ENCODE results near the gene ERGIC3. TPM values are rescaled to one million over a fixed set of nuclear protein-coding genes. Genes with fewer than 3 reads are reported as not detected.

The ERGIC3 gene
- polyA plus RNA-seq, 1 of the 3 experiments (the other 2 are of a cell fraction): 661 TPM

- no peak overlapping the region for H2AFZ ChIP-seq (ENCODE audit: low read depth)
- H3K4me1 ChIP-seq (ENCODE audit: control insufficient read depth in 1 of 2, insufficient read depth in 2 of 2, low read depth in 1 of 2, low read length in 1 of 2): peaks cover 0 to 2% of the 10 kb centered on the region in 2 experiments; a peak in 1 of 4 replicates
- no peaks in the 10 kb centered on the region for H3K9me2 ChIP-seq
- no peaks in the 10 kb centered on the region for H3K27me3 ChIP-seq (ENCODE audit: insufficient read depth)
- H3F3A ChIP-seq (replicated peaks; ENCODE audit: insufficient read depth): no peaks in the 10 kb centered on the region
- H3K4me3 ChIP-seq (ENCODE audit: low read depth in 2 of 2, low read length in 1 of 2): no peak overlapping the region
- H3K4me2 ChIP-seq: no peak overlapping the region
- no peaks in the 10 kb centered on the region for H3K79me2 ChIP-seq (ENCODE audit: insufficient read depth)
- CTCF ChIA-PET: interaction anchor here (0.9 to 1.2 kb wide), 3 partner anchors 18 to 231 kb away, joined by 3 read pairs; no protein-coding TSS in a partner anchor
- H3K9me3 ChIP-seq: no peaks in the 10 kb centered on the region
- TF ChIP-seq YY1 (IDR thresholded peaks at IDR 0.05; ENCODE audit: low read depth) (no peak), GATA2 (CRISPR knock-in tag; IDR thresholded peaks at IDR 0.05) (no peak), NRF1 (IDR thresholded peaks at IDR 0.05; ENCODE audit: low read depth, low read length) (no peak), RXRA (IDR thresholded peaks at IDR 0.05; ENCODE audit: borderline replicate concordance, low read depth) (no peak), FOSL2 (IDR thresholded peaks at IDR 0.05; ENCODE audit: borderline replicate concordance, low read depth) (no peak), FOXJ3 (CRISPR knock-in tag; IDR thresholded peaks at IDR 0.05) (no peak), CTCF (IDR thresholded peaks at IDR 0.05) (no peak), USF2 (IDR thresholded peaks at IDR 0.05; ENCODE audit: borderline replicate concordance, low read depth, low read length) (no peak), NFIC (IDR thresholded peaks at IDR 0.05; ENCODE audit: borderline replicate concordance) (no peak)
- H3K36me3 ChIP-seq (replicated peaks in 1 of 2; ENCODE audit: control insufficient read depth in 1 of 2, insufficient read depth in 2 of 2, low read length in 1 of 2): peaks cover 16 to 55% of the 10 kb centered on the region in 2 experiments
- H3K27ac ChIP-seq (ENCODE audit: low read depth in 2 of 2, low read length in 1 of 2): no peak overlapping the region
- no peaks in the 10 kb centered on the region for H4K20me1 ChIP-seq (ENCODE audit: insufficient read depth)
- WGBS (ENCODE audit: low lambda C conversion rate): 94% methylated on average over 10 of the region's 10 CpGs
- POLR2A ChIA-PET: no interaction called here
- DNase-seq: no peak
- H3K9ac ChIP-seq: no peak overlapping the region
Measured at GRCh38 chr20:35508493-35509218, 33.2 kb upstream of the ERGIC3 start.

- 80% methylated on average over 8 of the region's 12 CpGs for WGBS (ENCODE audit: low lambda C conversion rate)
- ChIA-PET CTCF (interaction anchor here (0.6 to 1.8 kb wide), 4 partner anchors 8 to 187 kb away, joined by 3 to 8 read pairs (median 4); no protein-coding TSS in a partner anchor), POLR2A (interaction anchor here (0.6 kb wide), 1 partner anchor 1130 kb away, joined by 3 read pairs; no protein-coding TSS in a partner anchor)
- Histone ChIP-seq H3K27me3 (ENCODE audit: insufficient read depth) (no peaks in the 10 kb centered on the region), H3K9me3 (no peaks in the 10 kb centered on the region), H3K27ac (ENCODE audit: low read depth in 2 of 2, low read length in 1 of 2) (no peak overlapping the region), H2AFZ (ENCODE audit: low read depth) (no peak overlapping the region), H3K4me2 (no peak overlapping the region), H3K4me1 (ENCODE audit: control insufficient read depth in 1 of 2, insufficient read depth in 2 of 2, low read depth in 1 of 2, low read length in 1 of 2) (peaks cover 0 to 6% of the 10 kb centered on the region in 2 experiments; a peak in 1 of 4 replicates), H3K4me3 (ENCODE audit: low read depth in 2 of 2, low read length in 1 of 2) (no peak overlapping the region), H4K20me1 (ENCODE audit: insufficient read depth) (no peaks in the 10 kb centered on the region), H3F3A (replicated peaks; ENCODE audit: insufficient read depth) (peaks cover 6% of the 10 kb centered on the region), H3K79me2 (ENCODE audit: insufficient read depth) (no peaks in the 10 kb centered on the region), H3K36me3 (replicated peaks in 1 of 2; ENCODE audit: control insufficient read depth in 1 of 2, insufficient read depth in 2 of 2, low read length in 1 of 2) (peaks cover 16 to 45% of the 10 kb centered on the region in 2 experiments), H3K9ac (no peak overlapping the region), H3K9me2 (no peaks in the 10 kb centered on the region)
- no peak for TF ChIP-seq CTCF (IDR thresholded peaks at IDR 0.05)
- no peak for TF ChIP-seq USF1 (IDR thresholded peaks at IDR 0.05; ENCODE audit: borderline replicate concordance, low read depth)
- no peak for TF ChIP-seq RCOR1 (IDR thresholded peaks at IDR 0.05; ENCODE audit: low read length)
- no peak for TF ChIP-seq RFX5 (IDR thresholded peaks at IDR 0.05; ENCODE audit: low read length)
- no peak for TF ChIP-seq FOSL2 (IDR thresholded peaks at IDR 0.05; ENCODE audit: borderline replicate concordance, low read depth)
- no peak for DNase-seq
Measured at GRCh38 chr20:35510951-35511735, 30.7 kb upstream of the ERGIC3 start.
